C4-2B (cell line): ENCODE measurements around the gene PLET1.

ENCODE experiments used
- H3K27ac ChIP-seq: fragments of 450-650 bp; 2 replicates; pipeline ENCODE4 v1.5.1; 2017
- CTCF ChIP-seq: fragments of 450-650 bp; conservative IDR thresholded peaks from 2 replicates; pipeline ENCODE4 v1.5.1; 2017; ENCODE audit warnings: mild to moderate bottlenecking
- ZFX ChIP-seq: fragments of 450-650 bp; IDR thresholded peaks from 2 replicates; pipeline ENCODE4 v1.6.1; 2017

PLET1 gene

DNA sequence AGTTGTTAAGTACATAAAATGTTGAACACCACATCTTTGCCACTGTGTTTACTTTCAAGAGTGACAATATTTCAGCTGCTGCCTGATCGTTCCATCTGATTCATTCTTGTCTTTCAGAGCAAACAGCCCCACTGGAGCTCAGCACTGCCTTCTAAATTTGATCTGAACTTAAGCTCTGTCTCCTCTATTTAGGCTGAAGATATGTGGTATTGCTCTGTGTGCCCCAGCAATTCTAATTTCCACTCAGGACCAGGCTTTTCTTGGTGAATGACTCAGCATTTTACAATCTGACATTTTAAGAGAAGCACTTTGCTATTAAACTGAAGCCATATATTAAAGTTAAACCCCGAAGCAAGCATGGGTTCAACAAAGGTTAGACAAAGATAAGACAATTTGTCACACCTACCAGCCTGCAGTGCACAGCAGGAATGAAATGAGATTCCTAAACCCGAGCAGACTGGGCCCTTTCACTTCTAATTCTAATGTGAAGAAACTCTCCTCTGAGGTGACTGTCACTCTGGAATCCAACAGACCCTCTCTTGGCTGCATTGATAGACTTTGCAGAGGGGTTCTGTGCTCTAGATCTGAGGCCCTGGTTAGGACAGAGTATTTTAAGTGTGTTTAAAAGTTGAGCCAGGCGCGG is 41.7 kb upstream of the PLET1 start:
- H3K27ac ChIP-seq, result peak overlapping the region; percentile 36

GRCh38 chr11:112300094-112300786 is 39.6 kb upstream of the PLET1 start:
- H3K27ac ChIP-seq, result no peak overlapping the region
- TF ChIP-seq ZFX, result no peak
- TF ChIP-seq CTCF, result no peak

More for the DNA sequence above, 41.7 kb upstream of the PLET1 start:
- no peak for TF ChIP-seq CTCF
- TF ChIP-seq ZFX, result no peak

DNA sequence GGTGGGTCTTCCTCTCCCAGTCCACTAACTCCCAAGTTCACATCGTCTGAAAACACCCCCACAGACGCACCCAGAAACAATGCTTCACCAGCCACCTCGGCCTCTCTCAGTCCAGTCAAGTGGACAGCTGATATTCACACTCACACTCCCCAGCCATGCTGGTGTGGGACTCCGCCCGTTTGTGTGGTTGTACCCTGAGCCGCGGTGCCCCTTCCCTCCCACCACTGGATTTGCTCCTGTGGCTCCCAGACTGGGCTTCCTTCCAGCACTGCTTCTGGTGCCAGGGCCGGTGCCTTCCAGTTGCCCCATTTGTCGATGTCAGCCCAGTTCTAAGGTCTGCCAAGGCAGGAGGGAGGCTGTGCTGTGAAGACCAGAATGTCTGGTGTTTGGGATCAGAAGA is 37.9 kb upstream of the PLET1 start:
- no peak for TF ChIP-seq CTCF
- no peak overlapping the region for H3K27ac ChIP-seq

DNA sequence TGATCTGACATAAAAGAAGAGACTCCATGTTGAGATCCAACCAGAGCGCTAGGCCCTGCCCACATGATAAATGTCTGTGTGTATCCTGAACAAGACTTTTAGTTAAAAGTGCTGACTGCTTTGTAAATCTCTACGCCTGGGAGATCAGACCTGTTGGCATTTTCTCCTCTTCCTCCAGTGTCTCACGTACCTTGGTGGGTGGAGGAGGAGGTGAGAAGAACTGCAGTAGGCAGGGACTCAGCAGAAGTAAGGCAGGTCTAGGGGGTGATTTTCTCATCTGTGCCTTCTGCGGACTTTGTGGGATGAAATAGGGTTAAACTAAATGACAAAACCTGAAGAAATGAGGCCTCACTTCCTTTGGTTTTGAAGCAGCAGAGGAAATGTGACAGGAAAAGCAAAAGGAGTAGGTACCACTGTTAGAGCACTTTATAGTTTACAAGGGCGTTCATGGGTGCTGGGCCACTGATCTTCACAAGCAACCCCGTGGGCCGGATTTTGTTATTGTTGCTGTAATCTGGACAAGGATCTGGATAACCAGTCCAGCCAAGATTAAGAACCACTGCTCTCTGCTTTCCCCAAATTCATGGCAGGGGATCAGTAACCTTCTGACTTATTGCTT is 36.7 kb upstream of the PLET1 start:
- TF ChIP-seq CTCF (no peak), ZFX (no peak)
- no peak overlapping the region for H3K27ac ChIP-seq

DNA sequence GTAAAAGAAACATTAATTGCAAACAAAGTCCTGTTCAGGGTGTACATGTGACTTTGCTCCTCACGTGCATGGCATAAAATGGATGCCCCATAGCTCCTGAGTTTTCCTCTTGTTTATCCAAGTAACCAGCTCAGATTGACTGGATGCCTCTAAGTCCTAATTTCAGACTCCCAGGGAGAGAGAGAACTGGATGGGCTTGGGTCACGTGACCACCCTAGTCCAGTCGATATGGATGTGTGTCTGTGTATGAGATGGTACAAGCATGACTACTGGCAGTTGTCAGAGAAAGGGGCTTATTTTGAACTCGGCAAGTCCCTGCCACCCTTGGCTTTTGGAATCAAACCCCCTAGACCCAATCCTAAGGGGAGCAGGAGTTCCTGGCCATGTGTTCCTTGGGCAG is 35.4 kb upstream of the PLET1 start:
- H3K27ac ChIP-seq, result no peak overlapping the region

DNA sequence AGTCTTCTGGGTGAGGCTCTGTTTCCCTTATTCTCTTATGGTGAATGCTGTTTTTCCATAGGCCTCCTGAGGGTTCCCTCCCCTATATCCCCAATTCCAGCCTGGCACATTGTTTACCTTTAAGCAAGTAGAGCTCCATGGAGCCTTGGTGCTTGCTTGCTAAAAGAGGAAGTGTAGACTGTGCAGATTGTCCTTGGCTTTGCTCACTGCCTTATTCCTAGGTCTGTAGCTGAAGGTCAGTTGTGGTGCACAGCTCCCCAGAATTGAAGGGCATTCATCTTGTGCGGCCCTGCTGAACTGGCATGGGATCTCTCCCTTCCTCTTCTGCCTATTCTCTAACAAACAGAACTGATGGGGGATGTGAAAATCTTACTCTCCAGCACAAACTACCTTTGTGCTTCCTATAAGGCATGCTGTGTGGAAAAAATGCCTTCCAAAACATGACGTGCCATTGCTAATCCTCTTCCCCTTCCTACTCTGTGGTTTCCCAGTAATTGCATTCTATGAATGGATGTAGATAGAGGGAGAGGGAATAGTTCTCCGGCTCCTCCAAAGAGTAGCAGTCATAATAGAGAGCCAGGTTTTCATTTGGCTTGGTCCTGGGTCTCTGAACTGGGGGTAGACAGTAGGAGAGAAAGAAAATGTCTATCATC is 34.2 kb upstream of the PLET1 start:
- no peak overlapping the region for H3K27ac ChIP-seq

More for the DNA sequence above, 35.4 kb upstream of the PLET1 start:
- TF ChIP-seq ZFX, result no peak
- no peak for TF ChIP-seq CTCF

More for the DNA sequence above, 34.2 kb upstream of the PLET1 start:
- TF ChIP-seq ZFX (no peak), CTCF (no peak)
